GM21723 (cell line): ENCODE results near the gene HERC3.
"Not testable (repeated sequence)": the region's sequence is repeated elsewhere in the genome, so short reads cannot be mapped to it uniquely, and the experiment has no call there.

ENCODE experiments used
- ATAC-seq: cut with Tn5 transposase; IDR thresholded peaks from one replicate; pipeline ENCODE4 v1.9.1; 2021; ENCODE audit warnings: mild to moderate bottlenecking, moderate library complexity; ENCODE audit not compliant: unreplicated experiment

The HERC3 gene

DNA sequence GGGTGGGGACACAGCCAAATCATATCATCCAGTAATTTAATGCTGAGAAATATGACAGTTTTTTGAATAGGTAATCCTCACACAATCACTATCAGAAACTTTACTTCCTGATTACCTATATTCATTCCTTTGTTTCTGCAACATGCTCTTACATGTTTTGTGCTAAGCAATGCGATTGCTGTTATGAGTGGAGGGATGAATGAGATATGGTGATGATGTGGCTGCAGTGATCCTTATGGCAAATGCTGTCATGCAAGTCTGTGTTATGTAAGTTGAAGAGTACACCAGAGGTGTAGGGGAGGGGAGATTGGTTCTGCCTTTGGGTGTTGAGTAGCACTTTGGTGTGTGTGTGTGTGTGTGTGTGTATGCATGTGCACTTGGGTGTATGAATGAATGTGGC is 14.6 kb downstream of the HERC3 start:
- no peak for ATAC-seq

DNA sequence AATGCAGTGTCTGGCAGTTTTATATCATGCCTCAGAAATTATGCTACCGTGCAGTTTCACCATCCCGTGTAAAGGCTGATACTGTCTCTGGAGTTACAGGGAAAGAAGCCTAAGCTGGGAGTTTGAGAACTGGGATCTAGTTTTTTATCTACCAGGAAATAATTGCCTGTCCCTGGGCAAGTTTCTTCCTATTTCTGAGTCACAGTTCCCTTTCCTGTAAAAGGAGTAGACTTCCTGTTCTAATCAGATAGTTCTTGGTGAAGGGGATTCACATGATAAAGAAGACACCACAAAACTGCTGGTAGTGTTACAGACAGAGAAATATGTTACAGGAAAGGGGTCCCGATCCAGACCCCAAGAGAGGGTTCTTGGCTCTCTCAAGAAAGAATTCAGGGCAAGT is 17.1 kb downstream of the HERC3 start:
- ATAC-seq, result no peak

DNA sequence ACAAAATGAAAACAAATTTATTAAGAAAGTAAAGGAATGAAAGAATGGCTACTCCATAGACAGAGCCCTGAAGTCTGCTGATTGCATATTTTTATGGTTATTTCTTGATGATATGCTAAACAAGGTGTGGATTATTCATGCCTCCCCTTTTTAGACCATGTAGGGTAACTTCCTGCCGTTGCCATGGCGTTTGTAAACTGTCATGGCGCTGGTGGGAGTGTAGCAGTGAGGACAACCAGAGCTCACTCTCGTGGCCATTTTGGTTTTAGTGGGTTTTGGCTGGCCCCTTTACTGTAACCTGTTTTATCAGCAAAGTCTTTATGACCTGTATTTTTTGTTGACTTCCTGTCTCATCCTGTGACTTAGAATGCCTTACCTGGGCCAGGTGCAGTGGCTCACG is 17.5 kb downstream of the HERC3 start:
- ATAC-seq, result not testable (repeated sequence)

DNA sequence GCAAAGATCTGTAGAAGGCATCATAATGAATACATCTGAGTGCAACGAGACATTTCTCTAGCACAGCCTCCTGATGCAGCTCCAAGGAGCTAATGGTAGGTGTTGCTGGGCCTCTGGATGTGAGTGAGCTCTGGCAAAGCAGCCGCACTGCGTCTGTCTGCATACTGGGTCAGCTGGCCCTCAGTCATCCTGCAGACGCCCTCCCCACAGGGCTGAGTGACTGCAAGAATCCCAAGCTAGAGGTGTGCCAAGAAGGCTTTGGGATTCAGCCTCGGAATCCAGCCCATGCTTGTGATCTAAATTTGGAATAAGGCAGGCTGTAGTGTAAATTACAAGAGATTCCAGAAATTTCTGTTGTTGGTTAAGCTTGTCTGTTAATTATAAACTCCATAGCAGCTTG is 18.5 kb downstream of the HERC3 start:
- no peak for ATAC-seq

DNA sequence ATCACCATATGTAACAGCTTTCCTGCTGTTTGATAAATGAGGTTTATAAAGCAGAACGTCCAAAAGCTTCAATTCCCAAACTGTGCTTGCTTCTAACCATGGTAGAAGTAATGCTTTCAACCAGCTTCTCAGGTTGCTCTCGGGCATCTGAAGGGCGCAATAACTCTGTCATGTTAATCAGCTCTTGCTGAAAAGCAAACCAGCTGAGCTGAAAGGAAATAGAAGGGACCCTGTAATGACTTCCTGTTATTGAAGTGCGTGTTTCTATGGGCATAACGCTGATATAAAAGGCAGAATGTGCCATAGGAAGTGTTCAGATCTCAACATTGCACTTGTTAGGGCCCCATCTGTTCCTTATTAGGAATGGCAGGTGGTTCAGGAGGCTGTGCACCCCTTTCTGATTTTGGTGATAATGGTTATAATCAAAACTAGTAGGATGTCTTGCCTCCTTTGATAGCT is 21.2 kb downstream of the HERC3 start:
- no peak for ATAC-seq

DNA sequence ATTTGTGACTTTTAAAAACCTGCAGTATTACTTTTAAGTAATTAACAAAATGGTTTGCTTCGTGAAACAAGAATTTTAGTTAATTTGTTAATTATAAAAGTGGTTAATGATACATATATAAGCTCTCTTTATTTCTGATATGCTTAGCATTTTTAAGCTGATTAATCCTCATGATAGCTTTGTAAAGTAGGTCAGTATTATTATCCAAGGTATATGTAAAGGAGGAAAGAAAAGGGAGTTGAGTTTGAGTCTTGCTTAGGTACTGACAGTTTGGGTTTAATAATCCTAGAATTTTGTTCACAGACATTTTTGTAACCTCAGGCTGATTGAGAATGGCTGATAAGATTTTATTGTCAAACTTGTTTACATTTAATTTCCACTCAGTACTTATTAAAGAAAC is 21.8 kb downstream of the HERC3 start:
- ATAC-seq, result no peak

DNA sequence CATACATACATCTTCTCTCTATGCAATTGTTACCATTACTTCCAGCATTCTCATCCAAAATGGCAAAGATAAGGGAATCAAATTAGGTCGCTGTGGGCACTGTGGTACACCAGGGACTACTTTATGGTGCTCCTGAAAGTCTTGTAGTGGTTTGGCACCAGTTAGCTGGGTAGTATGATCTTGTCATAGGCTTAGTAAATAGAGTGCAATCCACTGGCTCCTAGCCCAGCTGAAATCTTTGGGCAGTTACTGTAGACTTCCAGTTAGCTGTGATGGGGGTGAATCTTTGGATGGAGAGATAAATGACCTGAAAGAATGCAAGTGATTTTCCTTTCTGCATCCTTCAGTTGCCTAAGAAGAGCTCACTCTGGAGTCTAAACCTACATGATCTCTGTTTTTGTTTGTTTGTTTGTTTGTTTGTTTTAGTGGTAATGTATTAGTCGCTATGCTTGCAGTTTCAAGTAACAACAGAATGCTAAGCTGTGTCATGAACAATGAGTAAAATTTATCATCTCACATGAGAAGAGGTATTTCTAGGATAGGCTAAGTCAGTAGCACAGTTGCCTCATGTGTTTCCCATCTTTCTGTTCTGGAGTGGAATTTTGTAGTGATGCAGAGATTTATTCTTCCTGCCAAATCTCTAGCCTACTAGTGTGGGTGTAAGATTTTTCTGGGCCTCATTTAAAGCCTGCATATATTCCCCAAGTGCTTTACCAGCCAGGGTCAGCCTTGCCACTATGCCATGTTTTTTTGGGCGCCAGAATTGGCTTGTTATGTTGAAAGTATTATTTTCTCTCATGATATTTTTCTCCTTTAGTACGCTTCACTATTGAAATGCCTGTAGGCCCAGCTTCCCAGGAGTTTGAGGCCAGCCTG is 24.2 kb downstream of the HERC3 start:
- no peak for ATAC-seq

DNA sequence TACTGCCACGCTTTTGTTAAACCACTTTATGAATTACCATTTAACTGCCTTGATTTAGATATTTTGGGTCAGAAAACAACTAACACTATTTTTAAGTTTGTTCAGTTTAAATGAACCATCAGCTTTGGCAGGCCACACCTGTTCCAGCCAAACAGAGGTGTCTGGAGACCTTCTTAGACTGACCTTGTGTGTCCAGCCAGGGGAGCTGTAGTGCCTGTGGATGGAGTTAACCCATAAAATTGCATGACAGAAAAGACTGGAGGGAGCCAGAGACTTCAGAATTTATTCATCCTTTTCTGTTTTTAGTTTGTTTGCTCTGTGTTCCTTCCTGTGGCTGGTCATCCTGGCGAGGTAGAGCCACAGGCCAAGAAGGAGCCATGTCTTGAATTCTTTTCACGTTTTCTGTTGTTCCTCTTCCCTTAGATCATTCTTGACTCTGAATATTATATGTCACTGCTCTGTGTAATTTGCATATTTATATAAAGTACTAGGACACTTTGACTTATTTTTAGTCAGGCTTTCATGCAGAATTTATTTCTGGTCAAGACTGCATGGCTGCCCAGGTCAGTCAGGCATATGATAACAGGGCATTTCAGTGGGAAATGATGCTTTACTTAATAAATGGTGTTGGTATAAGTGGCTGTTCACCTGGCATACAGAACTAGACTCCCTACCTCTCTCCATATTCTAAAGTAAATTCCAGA is 26.7 kb downstream of the HERC3 start:
- ATAC-seq, result no peak

DNA sequence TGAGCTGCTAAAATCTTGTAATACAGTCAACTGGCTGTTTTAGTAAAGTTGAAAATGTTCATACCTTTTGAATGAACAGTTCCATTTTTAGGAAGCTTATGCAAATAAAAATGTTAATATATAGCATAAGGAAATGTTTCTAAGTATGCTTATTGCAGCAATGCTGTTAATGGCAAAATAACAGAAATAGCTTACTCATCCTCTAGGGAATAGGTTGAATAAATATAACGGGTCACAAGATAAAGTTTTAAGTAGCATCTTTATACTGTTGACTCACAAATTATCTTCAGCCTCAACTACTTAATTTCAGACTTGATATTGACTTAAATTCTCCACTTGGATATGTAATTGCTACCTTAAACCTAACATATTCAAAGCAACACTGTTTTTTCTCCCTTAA is 27.7 kb downstream of the HERC3 start:
- ATAC-seq, result no peak

DNA sequence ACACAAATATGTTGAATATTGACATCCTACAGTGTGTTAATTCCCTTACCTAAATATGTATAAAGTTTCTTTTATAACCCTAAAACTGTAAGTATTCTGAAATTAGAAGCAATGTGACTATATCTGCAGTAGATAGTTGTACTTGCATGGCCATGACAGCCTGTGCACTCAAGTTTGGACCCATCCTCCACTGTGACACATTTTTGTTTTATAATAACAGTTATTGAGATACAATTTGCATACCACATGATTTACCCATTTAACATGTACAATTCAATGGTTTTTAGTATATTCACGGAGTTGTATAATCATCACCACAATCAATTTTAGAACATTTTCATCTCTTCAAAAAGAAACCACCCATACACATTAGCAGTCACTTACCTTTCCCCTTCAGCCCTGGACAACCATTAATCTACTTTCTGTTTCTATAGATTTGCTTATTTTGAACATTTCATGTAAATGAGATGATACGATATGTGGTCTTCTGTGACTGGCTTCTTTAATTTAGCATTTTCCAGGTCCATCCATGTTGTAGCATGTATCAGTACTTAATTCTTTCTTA is 29.6 kb downstream of the HERC3 start:
- ATAC-seq, result no peak

DNA sequence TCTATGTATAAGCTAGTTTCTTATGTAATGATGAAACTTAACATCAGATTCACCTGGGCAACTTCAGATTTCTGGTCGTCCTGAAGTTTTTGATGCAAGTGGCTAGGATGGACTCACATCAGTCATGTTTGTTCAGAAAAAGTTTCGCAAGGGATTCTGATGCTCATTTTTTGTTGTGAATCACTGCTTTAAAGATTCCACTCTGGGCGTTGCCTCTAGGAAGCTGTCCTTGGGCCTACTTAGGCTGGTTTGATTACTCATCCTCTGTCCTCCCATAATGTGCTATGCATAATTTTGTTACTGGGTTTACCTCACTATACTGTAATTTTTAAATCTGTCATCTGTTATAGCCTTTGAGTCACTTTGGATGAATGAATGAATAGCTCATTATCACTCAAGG is 30.8 kb downstream of the HERC3 start:
- ATAC-seq, result no peak

DNA sequence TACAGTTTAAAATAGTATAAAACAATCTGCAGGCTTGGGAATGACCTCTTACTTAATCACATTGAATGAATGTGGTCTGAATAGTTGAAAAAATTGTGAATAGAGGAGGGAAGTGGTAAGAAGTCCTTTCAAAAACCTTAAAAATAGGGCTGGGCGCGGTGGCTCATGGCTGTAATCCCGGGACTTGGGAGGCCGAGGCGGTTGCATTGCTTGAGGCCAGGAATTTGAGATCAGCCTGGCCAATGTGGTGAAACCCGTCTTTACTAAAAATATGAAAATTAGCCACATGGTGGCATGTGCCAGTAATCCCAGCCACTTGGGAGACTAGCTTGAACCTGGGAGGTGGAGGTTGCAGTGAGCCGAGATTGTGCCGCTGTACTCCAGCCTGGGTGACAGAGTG is 36.5 kb downstream of the HERC3 start:
- no peak for ATAC-seq

DNA sequence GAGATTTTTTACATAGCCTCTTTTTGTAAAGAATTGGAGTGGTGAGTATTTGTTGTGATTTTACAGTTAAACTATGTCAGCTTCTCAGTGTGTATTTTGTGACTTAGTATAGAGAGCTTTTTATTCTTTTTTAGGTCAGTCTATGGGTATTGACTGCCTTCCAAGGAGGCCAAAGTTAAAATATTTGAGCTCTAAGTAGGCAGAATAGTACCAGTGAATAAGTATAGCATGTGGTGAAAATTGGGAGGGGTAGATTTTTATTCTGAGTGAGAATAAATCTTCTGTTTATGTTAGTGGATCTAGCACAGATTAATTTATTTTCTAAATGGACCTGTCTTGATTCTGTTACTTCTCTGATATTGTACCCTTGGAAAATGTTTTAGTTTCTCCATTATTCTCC is 37.5 kb downstream of the HERC3 start:
- ATAC-seq, result no peak

DNA sequence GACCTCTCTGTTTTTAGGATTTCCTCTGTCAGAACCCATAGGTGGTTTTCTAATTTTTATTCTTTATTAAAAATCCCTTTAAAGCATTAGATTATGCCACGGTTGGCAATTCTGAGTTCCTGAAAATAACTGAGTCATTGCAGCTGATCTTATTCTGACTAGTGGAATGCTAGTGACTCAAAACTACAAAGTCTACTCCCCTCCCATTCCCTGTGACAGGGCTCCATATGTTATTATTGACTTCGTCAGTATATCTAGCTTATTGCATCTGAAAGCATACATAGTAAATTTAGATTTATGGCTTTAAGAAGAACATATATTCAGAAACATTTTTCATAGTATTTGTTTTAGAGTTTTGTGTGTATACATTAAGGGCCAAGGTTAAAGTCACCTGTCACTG is 38.5 kb downstream of the HERC3 start:
- ATAC-seq, result no peak

DNA sequence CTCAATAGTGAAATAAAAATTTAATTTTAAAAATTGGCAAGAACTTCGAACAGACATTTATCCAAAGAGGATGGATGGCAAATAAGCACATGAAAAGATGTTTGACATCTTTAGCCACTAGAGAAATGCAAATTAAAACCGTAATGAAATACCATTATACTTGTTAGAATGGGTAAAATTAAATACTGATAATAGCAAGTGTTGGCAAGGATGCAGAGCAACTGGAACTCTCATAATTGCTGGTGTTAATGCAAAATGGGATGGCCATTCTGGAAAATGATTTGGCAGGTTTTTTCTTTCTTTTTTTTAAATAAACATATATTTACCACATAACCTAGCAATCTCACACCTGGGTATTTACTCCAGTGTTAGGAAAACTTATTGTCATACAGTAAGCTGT is 51.7 kb downstream of the HERC3 start:
- ATAC-seq, result no peak

DNA sequence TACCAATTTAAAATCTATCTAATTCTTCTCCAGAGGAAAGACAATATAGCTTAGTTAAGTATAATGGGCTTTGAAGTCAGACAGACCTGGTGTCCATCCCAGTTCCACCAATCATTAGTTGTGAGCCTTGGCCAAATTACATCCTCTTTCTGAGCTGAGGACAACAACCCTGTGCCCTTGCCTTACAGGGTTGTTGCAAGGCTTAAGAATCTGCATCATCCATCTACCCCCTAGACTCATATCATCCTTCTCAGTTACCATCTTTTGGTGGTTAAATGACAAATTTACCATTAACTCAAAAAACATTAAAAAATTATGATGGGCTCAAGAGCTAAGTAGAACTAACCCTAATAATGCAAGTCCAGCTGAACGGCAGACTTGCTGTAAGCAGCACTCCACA is 53.7 kb downstream of the HERC3 start:
- no peak for ATAC-seq

DNA sequence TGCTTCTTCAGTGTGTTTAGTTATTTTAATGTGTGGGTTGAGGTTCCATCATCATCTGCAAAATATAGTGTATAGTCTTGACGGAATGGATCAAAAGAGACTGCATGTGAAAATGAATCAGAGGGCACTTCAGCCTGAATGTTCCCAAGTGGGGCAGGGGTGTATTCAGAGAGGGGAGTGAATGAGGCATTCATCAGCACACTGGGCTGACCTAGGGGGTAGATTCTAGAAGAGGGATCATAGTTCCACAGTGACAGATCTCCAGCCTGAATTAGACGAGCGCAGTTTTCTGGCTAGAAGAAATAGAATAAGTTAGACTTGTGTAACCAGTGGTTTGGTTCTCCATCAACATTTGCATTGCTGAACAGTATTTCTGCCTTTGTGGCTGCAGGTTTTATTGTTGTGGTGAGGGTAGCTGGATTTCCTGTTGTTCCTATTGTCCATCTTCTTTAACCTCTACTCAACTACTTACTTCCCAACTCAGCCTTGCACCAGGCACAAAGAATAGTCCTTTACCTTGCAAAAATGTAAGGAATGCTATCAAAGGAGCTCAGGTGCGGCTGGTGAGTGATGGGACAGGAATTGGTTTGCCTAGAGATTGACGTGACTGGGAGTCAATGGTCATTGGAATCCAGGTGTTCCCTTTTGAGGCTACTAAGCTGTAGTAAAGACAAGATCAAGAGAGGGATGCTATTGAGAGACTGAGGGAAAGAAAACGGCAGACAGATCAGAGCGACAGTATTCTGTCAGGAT is 54.4 kb downstream of the HERC3 start:
- ATAC-seq, result no peak

DNA sequence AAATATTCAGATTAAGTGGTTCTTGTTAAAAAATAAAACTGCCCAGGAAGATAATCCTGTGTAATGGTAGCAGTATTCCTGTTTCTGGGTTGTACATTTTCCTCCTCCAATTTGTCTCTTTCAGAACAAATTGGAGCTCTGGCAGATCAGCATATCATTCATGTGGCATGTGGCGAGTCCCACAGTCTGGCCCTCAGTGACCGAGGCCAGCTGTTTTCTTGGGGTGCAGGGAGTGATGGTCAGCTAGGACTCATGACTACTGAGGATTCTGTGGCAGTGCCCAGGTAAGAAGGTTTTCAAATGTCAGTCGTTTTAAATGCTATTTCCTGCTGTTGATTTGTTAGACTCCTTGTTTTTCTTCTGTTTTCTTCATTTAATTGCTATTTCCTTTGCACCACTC is 57.4 kb downstream of the HERC3 start:
- ATAC-seq, result no peak

DNA sequence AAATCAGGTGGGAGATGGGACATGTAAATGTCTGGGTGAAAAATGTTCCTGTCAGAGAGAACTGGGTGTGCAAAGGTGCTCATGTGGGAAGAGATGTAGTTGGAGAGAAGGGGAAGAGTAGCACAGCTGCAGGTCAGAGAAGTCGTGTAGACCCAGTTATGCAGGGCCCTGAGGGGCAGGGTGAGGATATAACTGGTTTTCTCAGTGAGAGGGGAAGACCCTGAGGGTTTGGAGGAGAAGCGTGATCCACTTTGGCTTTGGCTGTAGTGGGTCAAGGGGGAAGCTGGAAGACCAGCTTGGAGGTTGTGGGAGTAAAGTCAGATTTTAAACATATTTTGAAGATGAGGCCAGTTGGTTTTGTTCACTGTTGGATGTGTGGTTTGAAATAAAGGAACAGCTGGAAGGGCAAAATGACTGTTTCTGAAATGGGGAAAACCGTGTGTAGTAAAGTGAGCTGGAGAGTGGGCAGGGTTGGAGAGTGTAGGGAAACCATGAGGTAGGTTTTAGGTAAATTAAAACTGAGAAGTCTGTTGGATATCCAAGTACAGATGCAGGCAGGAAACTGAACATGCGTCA is 61.2 kb downstream of the HERC3 start:
- no peak for ATAC-seq

DNA sequence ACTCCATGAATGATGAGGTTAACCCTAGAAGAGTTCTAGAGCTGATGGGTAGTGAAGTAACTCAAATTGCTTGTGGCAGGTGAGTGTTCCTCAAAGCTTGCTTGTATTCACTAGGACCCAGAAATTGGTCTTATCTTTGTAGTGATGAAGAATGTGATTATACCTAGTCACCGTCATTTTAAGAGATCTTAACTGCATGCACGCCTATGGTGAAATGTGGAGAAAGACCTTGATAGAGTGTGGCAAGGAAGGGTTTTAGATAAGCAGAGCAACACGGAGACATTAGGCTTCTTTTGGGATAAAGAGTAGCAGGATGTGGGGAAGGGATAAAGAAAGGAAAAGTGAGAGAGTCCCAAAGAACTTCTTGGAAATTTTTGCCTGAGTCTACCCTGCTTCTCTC is 62.9 kb downstream of the HERC3 start:
- ATAC-seq, result no peak
